ENCODE measurements around the gene THRAP3. TPM values are rescaled to one million over a fixed set of nuclear protein-coding genes. Genes with fewer than 3 reads are reported as not detected.

The THRAP3 gene
- total and polyA plus RNA-seq, 9 of the 15 experiments (the other 6 are each of a cell fraction or from before 2014, with no cell fraction given), result 66.2 to 135 (median 113) TPM

GRCh38 chr1:36273024-36273423 lies 48.8 kb downstream of the THRAP3 start (continued):
- no peak for TF ChIP-seq THAP12 (CRISPR knock-in tag; IDR thresholded peaks at IDR 0.05)
- no peak for TF ChIP-seq ZNF282 (CRISPR knock-in tag; IDR thresholded peaks at IDR 0.05)
- TF ChIP-seq BCL6 (CRISPR knock-in tag; IDR thresholded peaks at IDR 0.05), result no peak
- no peak for TF ChIP-seq ZFP1 (CRISPR knock-in tag; IDR thresholded peaks at IDR 0.05)
- TF ChIP-seq ASH1L (IDR thresholded peaks at IDR 0.05; ENCODE audit: borderline replicate concordance, low read depth, partially characterized antibody), result no peak
- no peak for TF ChIP-seq NR4A1 (CRISPR knock-in tag; IDR thresholded peaks at IDR 0.05)
- 0 out of 2 replicates have a peak, but pooled peaks have one; percentile 45 for TF ChIP-seq NR4A1 (tag; IDR thresholded peaks at IDR 0.05)
- TF ChIP-seq ZNF766 (CRISPR knock-in tag; conservative IDR thresholded peaks at IDR 0.05), result no peak
- TF ChIP-seq ZNF512 (tag; IDR thresholded peaks at IDR 0.05), result no peak
- TF ChIP-seq MAFK (IDR thresholded peaks at IDR 0.05; ENCODE audit: low read length), result no peak
- no peak for TF ChIP-seq NFYB (IDR thresholded peaks at IDR 0.05; ENCODE audit: extremely low read depth, insufficient read length)
- TF ChIP-seq AFF4 (CRISPR knock-in tag; IDR thresholded peaks at IDR 0.05), result no peak
- no peak for TF ChIP-seq GABPB1 (CRISPR knock-in tag; IDR thresholded peaks at IDR 0.05)
- no peak for TF ChIP-seq TCFL5 (CRISPR knock-in tag; conservative IDR thresholded peaks at IDR 0.05)
- peak; percentile 29; the same call in 1 of the 2 replicates for TF ChIP-seq KLF16 (IDR thresholded peaks at IDR 0.05)
- TF ChIP-seq HDAC3 (IDR thresholded peaks at IDR 0.05; ENCODE audit: borderline replicate concordance, partially characterized antibody), result peak; percentile 58
- no peak for TF ChIP-seq RAD21 (CRISPR knock-in tag; conservative IDR thresholded peaks at IDR 0.05 in 1 of 2, IDR thresholded peaks at IDR 0.05 in 1 of 2)
- TF ChIP-seq CCNT2 (IDR thresholded peaks at IDR 0.05; ENCODE audit: borderline replicate concordance, extremely low read depth, insufficient read length, low read depth, low read length), result peak; percentile 73
- no peak for TF ChIP-seq KAT8 (IDR thresholded peaks at IDR 0.05; ENCODE audit: low read depth)
- TF ChIP-seq, protein P1, sequence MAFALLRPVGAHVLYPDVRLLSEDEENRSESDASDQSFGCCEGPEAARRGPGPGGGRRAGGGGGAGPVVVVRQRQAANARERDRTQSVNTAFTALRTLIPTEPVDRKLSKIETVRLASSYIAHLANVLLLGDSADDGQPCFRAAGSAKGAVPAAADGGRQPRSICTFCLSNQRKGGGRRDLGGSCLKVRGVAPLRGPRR (CRISPR knock-in tag; IDR thresholded peaks at IDR 0.05), result no peak
- TF ChIP-seq ZNF408 (CRISPR knock-in tag; IDR thresholded peaks at IDR 0.05; ENCODE audit: low read depth), result no peak

Data from K562 (cell line).